Lung microvascular endothelial cell (primary cell): ENCODE measurements around the gene ZNF219. TPM values are rescaled to one million over a fixed set of nuclear protein-coding genes. Genes with fewer than 3 reads are reported as not detected.

Experiments
- DNase-seq, 2 donors: peaks; one replicate each; pipeline versions ENCODE4 v3.0.0 to v3.0.0-alpha.2; 2010; ENCODE audit warnings: low read depth in 2 of 2
- total RNA-seq: library from RNA; depleted of rRNA; stranded (reverse); fragments of >200 nt; gene quantifications from 2 replicates; pipeline ENCODE4 v1.2.1, GENCODE V29; 2014

Gene ZNF219
- total RNA-seq, 1 donor from 2014 or later = 2.0 TPM

DNA sequence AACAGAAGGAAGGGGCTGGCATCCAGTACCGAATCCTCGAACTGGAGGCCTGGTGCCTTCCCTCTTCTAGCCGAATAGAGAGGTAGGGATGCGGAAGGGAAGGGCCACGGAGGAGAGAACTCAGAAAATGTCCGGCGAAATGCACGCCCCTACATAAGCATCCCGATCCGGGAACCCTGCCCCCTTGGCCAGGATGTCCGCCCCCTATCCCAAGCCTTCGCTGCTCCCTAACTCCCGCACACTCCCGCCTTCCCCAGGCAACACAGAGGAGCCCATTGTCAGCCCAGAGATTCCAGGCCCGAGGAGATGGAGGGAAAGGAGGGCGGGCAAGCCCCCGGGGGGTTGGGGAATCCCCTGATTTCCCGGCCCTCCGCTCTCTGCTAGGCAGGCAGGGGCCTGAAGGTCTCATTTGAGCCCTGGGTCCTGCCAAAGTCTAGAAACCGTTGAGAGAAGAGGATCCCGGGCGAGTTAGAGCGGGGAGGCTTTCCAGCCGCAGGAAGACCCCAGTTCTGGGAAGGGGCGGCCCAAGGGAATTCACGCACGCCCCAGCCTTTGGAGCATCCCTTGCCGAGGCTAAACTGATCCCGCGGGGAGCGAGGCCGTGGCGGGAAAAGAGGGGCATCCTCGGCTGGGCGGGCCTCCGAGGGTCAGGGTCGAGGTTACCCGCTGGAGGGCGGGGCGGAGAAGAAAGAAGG, 28.9 kb downstream of the ZNF219 start:
- DNase-seq = peak in 1 of 2 donors; percentile 10

DNA sequence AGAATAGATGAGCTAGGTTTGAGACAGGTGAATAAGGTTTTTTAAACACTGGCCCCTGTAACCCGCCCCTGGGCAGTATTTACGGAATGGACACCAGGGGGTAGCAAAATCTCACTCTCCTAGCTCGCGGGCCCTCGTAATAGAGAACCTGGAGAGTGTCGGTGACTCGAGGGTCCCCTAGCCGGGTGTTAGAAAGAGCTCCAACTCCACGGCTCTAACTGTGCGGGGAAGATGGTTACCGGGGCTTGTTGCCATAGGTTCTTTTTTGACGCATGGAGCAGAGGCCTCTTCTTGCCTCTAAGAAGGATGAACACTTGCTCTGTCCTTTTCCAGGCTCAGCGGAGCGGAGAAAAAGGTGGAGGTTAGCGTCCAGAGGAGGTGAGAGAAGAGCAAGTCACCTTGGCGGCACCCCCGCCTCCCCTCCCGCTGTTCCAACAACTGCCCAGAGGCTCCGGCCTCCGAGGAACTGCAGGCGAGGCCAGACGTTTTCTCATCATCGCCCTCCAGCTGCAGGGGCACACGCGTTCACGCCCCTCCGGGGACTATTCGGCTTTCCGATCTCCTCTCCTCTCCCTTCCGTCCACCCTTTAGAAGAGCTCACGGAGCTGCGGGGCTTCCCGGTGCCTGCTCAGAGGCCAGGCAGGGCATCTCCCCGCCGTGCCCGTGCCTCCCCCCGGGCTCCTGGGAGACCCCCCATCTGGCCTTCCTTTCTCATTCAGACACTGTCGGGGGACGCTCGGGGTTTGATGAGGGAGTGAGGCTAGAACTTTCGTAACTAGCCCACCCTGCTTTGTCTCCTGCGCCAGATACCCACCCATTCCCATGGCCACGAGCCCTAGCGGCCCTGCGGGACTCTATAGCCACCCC, 29.7 kb downstream of the ZNF219 start:
- peak; percentile 66 to 78 for DNase-seq

GRCh38 chr14:21066882-21067502, 31.5 kb downstream of the ZNF219 start:
- peak in 1 of 2 donors; percentile 27 for DNase-seq

GRCh38 chr14:21063479-21063878, 35.0 kb downstream of the ZNF219 start:
- DNase-seq = peak in 1 of 2 donors; percentile 49

DNA sequence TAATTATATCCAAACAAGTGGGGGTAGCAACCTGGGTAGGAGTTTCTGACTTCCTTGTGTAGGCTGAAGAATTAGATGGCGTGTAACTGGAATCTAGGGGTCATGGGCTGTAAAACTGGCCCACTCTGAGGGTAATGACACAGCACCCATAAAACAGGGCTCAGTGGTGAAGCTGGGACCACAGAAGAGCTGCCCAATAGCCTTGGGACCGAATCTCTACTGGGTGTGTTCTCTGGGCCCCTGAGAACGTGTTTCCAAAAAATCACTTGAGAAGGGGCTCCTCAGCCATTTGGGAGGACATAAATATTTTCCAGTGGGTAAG, 37.1 kb downstream of the ZNF219 start:
- DNase-seq = no peak

DNA sequence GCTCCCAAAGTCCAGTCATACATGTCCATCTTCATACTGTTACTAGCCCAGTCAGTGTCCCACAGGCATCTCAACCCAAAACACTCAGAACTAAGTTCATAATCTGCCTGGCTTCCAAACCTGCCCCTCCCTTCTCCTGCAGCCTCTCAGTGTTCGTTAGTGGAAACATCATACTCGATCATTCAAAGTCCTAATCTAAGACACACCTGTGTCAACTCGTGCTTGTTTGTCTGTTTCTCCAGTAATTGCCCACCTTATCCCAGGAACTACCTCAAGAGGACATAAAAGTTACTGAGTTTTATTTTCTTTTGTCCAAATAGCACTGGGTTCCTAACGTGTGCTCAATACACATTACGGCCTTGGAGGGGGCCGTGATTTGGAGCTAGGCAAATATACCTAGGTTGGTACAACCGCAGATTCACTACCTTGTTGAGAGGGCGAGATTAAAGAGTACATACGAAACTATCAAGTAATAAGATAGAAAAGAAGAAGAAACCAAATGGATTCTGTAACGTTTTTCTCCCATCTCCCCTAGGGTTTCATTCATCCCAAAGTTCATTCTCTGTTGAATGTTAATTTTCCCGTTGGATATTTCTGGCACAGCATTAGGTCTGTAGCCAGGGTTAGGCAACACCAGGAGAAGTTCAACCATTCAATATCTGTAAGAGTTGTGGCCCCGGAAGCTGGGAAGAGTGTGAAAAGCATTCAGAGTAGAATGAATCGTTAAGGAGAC, 37.7 kb downstream of the ZNF219 start:
- DNase-seq = no peak

GRCh38 chr14:21059842-21060613, 38.4 kb downstream of the ZNF219 start:
- DNase-seq = no peak

DNA sequence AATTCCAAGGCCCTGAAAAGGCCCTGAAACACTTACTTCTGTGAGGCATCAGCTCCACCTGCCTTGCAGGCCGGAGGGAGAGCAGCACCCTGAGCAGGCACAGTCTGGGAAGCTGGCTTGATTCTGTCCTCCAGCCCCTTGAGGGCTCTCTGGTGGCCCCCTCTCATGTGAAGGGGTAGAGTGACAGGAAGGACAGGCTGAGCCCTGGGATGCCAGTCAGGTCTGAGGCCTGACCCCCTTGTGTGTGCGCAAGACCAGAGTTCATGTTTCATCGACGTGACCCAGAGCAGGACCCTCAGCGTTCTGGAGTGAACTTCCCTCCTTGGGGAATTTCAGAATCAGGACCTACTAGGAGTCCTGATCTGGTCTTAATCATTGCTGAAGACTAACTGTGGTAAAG, 39.6 kb downstream of the ZNF219 start:
- DNase-seq = no peak

- no peak for DNase-seq
Measured at GRCh38 chr14:21057803-21058675, 40.4 kb downstream of the ZNF219 start, which contains the start of gene RNASE8. TSS of gene RNASE8 (plus strand) at chr14:21057822. CDS start at chr14:21057893, 71 bp downstream.

GRCh38 chr14:21056520-21057163, 41.8 kb downstream of the ZNF219 start:
- DNase-seq = peak; percentile 10 to 61

DNA sequence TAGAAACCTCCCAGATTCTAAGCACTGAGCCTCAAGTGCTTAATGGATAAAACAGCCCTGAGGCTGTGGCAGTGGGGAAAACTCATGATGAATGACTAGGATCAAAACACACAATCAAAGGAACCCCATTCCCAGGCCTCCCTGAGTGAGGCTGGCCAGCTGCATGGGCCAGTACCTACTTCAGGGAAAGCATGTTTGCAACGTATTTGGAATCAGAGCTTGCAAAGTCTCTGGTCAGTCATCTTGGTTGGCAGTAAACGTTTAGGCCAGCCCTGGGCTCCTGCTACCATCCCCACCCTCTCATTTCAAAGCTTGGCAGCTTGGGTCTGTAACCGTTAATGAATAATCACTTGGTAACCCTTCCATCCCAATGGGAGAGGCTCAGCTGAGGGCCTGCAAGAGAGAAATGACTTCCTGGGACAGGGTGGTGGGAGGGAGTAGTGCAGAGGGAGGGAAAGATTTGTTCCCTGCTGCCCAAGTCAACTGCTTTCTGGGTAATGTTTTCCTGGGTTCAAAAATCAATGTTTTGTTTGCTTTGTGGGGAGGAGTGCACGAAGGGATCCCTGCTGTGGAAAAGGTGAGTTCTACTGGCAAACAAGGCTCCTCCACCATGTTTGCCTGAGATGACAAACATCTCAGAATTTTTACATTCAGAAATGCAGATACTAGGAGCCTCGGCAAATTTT, 42.9 kb downstream of the ZNF219 start:
- no peak for DNase-seq

DNA sequence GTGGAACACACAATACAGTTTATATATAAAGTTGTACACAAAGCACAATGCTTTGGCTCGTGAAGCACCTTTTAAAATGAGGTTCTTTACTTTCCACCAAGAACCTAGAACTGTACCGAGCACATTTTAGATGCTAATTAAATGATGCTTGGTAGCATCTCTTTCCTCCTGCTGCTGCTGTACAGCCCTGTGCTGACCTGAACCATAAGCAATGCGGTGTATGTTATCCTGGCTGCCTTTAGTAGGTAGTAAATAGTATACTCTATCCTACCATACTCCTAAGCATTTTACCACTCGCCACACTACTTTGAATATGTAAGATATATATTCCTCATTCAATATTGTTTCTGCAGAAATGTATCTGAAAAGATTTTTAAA, 43.7 kb downstream of the ZNF219 start:
- DNase-seq = no peak

DNA sequence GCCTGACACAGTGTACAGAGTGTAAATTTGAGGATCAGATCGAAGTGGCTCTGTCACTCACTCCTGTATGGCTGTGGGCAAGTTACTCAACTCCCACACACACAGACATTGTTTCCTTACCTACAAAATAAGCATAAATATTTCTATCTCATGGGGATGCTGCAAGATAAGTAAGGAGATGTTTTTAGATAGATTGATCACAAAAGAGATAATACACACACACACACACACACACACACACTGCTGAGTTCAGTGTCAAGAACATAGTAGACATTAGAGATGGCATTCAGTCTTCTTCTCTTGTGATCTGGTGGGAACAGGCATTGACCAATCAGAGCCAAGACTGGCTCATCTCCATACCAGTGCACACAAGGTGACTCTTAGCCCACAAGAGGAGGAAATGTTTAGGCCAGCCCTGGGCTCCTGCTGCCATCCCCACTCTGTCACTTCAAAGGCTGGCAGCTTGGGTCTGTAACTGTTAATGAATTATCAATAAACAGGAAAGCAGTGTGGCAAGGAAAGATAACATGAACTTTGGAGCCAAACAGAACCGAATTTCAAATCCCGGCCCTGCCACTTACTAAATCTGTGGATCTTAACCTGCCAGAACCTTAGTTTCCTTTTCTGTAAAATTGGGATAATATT, 44.2 kb downstream of the ZNF219 start:
- DNase-seq = no peak

- no peak for DNase-seq
Measured at GRCh38 chr14:21053184-21054122, 45.0 kb downstream of the ZNF219 start.

- no peak for DNase-seq
Measured at GRCh38 chr14:21050597-21050996, 47.9 kb downstream of the ZNF219 start.

GRCh38 chr14:21049271-21049673, 49.2 kb downstream of the ZNF219 start:
- no peak for DNase-seq

DNA sequence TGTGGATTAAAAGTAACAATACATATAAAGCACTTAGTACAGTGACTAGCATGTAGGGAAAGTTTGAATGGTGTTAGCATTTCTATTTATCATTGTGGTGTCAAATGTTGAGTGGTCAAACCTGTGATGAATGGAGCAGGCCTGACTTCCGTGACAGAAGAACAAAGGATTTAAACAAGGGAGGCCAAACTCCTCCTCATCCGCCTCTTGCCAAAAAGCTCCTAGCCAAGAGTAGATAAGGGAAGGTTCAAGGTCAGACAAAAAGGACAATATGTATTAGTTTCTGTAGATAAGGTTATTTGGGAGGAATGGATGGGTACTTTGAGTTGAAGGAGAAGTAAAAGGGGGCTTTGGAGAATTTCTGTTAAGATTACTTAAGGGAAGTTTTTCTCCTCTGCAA, 49.8 kb downstream of the ZNF219 start:
- DNase-seq = peak in 1 of 2 donors; percentile 41
